Panc1 (cell line): Measurements from ENCODE around the gene LMNTD2. TPM values are rescaled to one million over a fixed set of nuclear protein-coding genes. Genes with fewer than 3 reads are reported as not detected.

Source experiments
- ATAC-seq: fragments of 200-7000 bp; cut with Tn5 transposase; 2 replicates; pipeline ENCODE4 v1.9.1; 2020; ENCODE audit warnings: mild to moderate bottlenecking, moderate library complexity
- BruUV-seq: library from RNA; stranded (reverse); fragments of 400-500 nt; replicated peaks from 2 replicates; lab custom pipeline; 2021; lab: Mats Ljungman, UMichigan
- CTCF ChIA-PET: fragments of 300-600 bp; sonication (Branson Sonifier 250); formaldehyde crosslinking; loops from one replicate; lab custom pipeline; 2022; ENCODE audit warnings: antibody characterized with exemption; lab: Charles Lee
- POLR2A ChIA-PET: fragments of 300-600 bp; sonication (Branson Sonifier 250); formaldehyde crosslinking; loops from one replicate; lab custom pipeline; 2022; ENCODE audit warnings: antibody characterized with exemption; lab: Charles Lee
- DNase-seq: peaks from one replicate; pipeline ENCODE4 v3.0.0-alpha.2; 2010; ENCODE audit warnings: low read depth, low spot score
- H3K27ac ChIP-seq: 2 replicates; pipeline ENCODE4 v1.5.1; 2011; ENCODE audit warnings: mild to moderate bottlenecking, low read length, inconsistent platforms
- H3K27me3 ChIP-seq: fragments of 200-500 bp; sonication (Bioruptor generic); 2 replicates; pipeline ENCODE4 v1.6.0; 2014; ENCODE audit warnings: low read length, inconsistent platforms; ENCODE audit not compliant: control insufficient read depth, insufficient read depth
- H3K36me3 ChIP-seq: fragments of 200-500 bp; sonication (Bioruptor generic); 2 replicates; pipeline ENCODE4 v1.5.1; 2014; ENCODE audit warnings: inconsistent platforms, mild to moderate bottlenecking, low read length, moderate library complexity; ENCODE audit not compliant: control insufficient read depth, insufficient read depth
- H3K4me1 ChIP-seq: 2 replicates; pipeline ENCODE4 v1.5.1; 2011; ENCODE audit warnings: inconsistent platforms, mild to moderate bottlenecking, low read length, moderate library complexity; ENCODE audit not compliant: control insufficient read depth, insufficient read depth
- H3K4me3 ChIP-seq, 2 experiments: 2 replicates each; pipeline ENCODE4 v1.5.1; 2011 to 2012; ENCODE audit warnings: low read depth in 2 of 2, low read length in 2 of 2, mild to moderate bottlenecking in 2 of 2, inconsistent platforms in 1 of 2, moderate library complexity in 1 of 2
- H3K9me3 ChIP-seq: fragments of 200-500 bp; sonication (Bioruptor generic); 2 replicates; pipeline ENCODE4 v1.5.1; 2014; ENCODE audit warnings: low read depth, mild to moderate bottlenecking, inconsistent platforms, low read length, moderate library complexity; ENCODE audit not compliant: control insufficient read depth, insufficient read depth
- CTCF ChIP-seq: fragments of 450-650 bp; IDR thresholded peaks from 2 replicates; pipeline ENCODE4 v1.5.1; 2017; ENCODE audit warnings: mild to moderate bottlenecking
- POLR2AphosphoS5 ChIP-seq: IDR thresholded peaks from 2 replicates; pipeline ENCODE4 v1.6.1; 2012; ENCODE audit warnings: mild to moderate bottlenecking, low read depth, low read length, moderate library complexity
- REST ChIP-seq, 2 experiments: IDR thresholded peaks; 2 replicates each; pipeline ENCODE4 v1.6.1; 2011 to 2012; ENCODE audit warnings: low read depth in 2 of 2, control low read depth in 1 of 2, low read length in 1 of 2, mild to moderate bottlenecking in 1 of 2, moderate library complexity in 1 of 2; ENCODE audit not compliant: insufficient read depth in 1 of 2
- SIN3A ChIP-seq: IDR thresholded peaks from 2 replicates; pipeline ENCODE4 v1.6.1; 2012; ENCODE audit warnings: low read depth, mild to moderate bottlenecking, low read length, moderate library complexity, borderline replicate concordance; ENCODE audit not compliant: insufficient read depth
- TCF7L2 ChIP-seq: IDR thresholded peaks from 2 replicates; pipeline ENCODE4 v1.6.1; 2011; ENCODE audit warnings: mild to moderate bottlenecking, low read depth, low read length, inconsistent platforms
- in situ Hi-C: cut with HindIII; loops from 2 replicates; pipeline ENCODE4 v1.10.0; 2016; ENCODE audit warnings: low sequenced_read_pairs, low pct_unique_long_range_greater_than_20kb
- intact Hi-C: fragments of 100-400 bp; cut with micrococcal nuclease; formaldehyde crosslinking; loops from one replicate; pipeline ENCODE4 v1.10.0; 2022; ENCODE audit not compliant: unreplicated experiment
- total RNA-seq: library from RNA; stranded (reverse); gene quantifications from one replicate; pipeline ENCODE4 v1.2.1, GENCODE V29; 2021; ENCODE audit not compliant: unreplicated experiment

The LMNTD2 gene
- total RNA-seq, 1 experiment from 2014 or later = 21.8 TPM

DNA sequence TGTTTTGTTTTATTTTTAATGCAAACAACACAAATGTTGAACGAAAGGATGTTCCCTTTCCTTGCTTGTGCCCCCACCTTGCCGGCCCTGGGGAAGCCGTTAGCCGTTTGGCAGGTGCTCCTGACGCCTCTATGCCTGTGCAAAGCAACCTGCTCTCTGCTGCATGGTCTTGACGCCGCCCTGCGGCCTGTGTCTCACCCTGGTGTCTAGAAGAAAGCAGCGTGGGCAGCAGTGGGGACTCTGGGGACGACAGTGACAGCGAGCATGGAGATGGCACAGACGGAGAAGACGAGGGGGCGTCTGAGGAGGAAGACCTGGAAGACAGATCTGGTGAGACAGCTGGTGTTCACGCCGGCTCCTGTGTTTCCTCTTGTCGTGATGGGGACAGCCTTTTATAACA lies 21.2 kb upstream of the LMNTD2 start:
- in situ Hi-C loops = no loop called here
- intact Hi-C loops = no loop called here
- TF ChIP-seq SIN3A = no peak
- no peak for TF ChIP-seq TCF7L2
- TF ChIP-seq CTCF = no peak
- no peak for TF ChIP-seq REST (IDR thresholded peaks at IDR 0.05; ENCODE audit: insufficient read depth in 1 of 2, low read depth in 2 of 2, low read length in 1 of 2)
- no peak for TF ChIP-seq POLR2AphosphoS5
- Histone ChIP-seq H3K27me3 (no peaks in the 10 kb centered on the region), H3K9me3 (no peaks in the 10 kb centered on the region), H3K4me3 (no peak overlapping the region), H3K27ac (no peak overlapping the region), H3K36me3 (peaks cover 8% of the 10 kb centered on the region; the same call in 1 of the 2 replicates), H3K4me1 (peaks cover 22% of the 10 kb centered on the region)
- ChIA-PET CTCF (no interaction called here), POLR2A (no interaction called here)
- ATAC-seq (no peak), DNase-seq (no peak)
- TSS peak; percentile 61 for BruUV-seq

DNA sequence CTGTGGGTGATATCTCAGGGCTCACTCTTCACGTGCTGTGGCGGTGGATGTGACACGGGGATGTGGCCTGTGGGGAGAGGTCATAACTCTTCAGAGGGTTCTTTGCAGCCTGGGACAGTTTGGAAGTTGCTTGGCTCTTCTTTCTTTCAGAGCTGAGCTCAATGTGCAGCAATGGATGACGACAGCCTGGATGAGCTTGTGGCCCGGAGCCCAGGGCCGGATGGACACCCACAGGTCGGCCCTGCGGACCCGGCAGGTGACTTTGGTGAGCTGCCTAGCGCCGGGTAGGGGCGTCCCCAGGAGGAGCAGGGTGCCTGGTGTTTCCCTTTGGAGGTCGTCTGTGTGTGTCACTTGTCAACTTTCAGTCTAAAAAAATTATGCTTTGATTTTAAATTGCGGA lies 20.8 kb upstream of the LMNTD2 start:
- ATAC-seq (no peak), DNase-seq (no peak)
- peaks cover 8% of the 10 kb centered on the region; the same call in 1 of the 2 replicates for H3K36me3 ChIP-seq
- in situ Hi-C loops (no loop called here), intact Hi-C loops (no loop called here)
- CTCF ChIA-PET = no interaction called here
- no peak overlapping the region for H3K4me3 ChIP-seq
- no peaks in the 10 kb centered on the region for H3K27me3 ChIP-seq
- no peaks in the 10 kb centered on the region for H3K9me3 ChIP-seq
- BruUV-seq = no TSS peak
- H3K4me1 ChIP-seq = peaks cover 22% of the 10 kb centered on the region
- no peak overlapping the region for H3K27ac ChIP-seq
- POLR2A ChIA-PET = interaction anchor here (0.7 kb wide), 1 partner anchor 613 kb away, joined by 5 read pairs; no protein-coding TSS in a partner anchor
- TF ChIP-seq SIN3A (no peak), REST (IDR thresholded peaks at IDR 0.05; ENCODE audit: insufficient read depth in 1 of 2, low read depth in 2 of 2, low read length in 1 of 2) (no peak), POLR2AphosphoS5 (no peak)
